SK-N-SH treated with all-trans-retinoic acid at 6 μM for 48 hours (cell line): ENCODE results near the gene CRTC3.

Experiments
- ATAC-seq: fragments of 200-7000 bp; cut with Tn5 transposase; 3 replicates; pipeline ENCODE4 v1.9.1; 2020; ENCODE audit warnings: mild to moderate bottlenecking, moderate library complexity
- ARNTL ChIP-seq: fragments of 450-650 bp; formaldehyde crosslinking; IDR thresholded peaks from 2 replicates; pipeline ENCODE4 v1.5.0; 2020; ENCODE audit warnings: low read depth, mild to moderate bottlenecking, moderate library complexity, borderline replicate concordance
- BACH2 ChIP-seq: fragments of 250-450 bp; sonication (Bioruptor Pico); IDR thresholded peaks from 2 replicates; pipeline ENCODE4 v1.9.0; 2021; ENCODE audit warnings: mild to moderate bottlenecking, borderline replicate concordance
- CREB5 ChIP-seq: fragments of 250-450 bp; sonication (Bioruptor Pico); IDR thresholded peaks from 2 replicates; pipeline ENCODE4 v1.5.1; 2020; ENCODE audit warnings: low read depth, mild to moderate bottlenecking, moderate library complexity
- CSDC2 ChIP-seq: fragments of 250-450 bp; sonication (Bioruptor Pico); IDR thresholded peaks from 2 replicates; pipeline ENCODE4 v1.5.0; 2020; ENCODE audit warnings: mild to moderate bottlenecking, moderate library complexity
- ESRRG ChIP-seq: fragments of 250-450 bp; sonication (Bioruptor Pico); IDR thresholded peaks from 2 replicates; pipeline ENCODE4 v1.6.1; 2021; ENCODE audit warnings: mild to moderate bottlenecking
- GLIS3 ChIP-seq: fragments of 250-450 bp; sonication (Bioruptor Pico); IDR thresholded peaks from 2 replicates; pipeline ENCODE4 v1.5.0; 2020; ENCODE audit warnings: mild to moderate bottlenecking, moderate library complexity
- ISL1 ChIP-seq: fragments of 250-450 bp; sonication (Bioruptor Pico); IDR thresholded peaks from 2 replicates; pipeline ENCODE4 v2.1.2; 2022; ENCODE audit warnings: mild to moderate bottlenecking, moderate library complexity
- OSR1 ChIP-seq: fragments of 250-450 bp; sonication (Bioruptor Pico); IDR thresholded peaks from 2 replicates; pipeline ENCODE4 v1.8.0; 2022; ENCODE audit warnings: moderate library complexity, mild to moderate bottlenecking, inconsistent platforms
- PATZ1 ChIP-seq: fragments of 250-450 bp; sonication (Bioruptor Pico); IDR thresholded peaks from 2 replicates; pipeline ENCODE4 v1.8.0; 2020; ENCODE audit warnings: mild to moderate bottlenecking, moderate library complexity, borderline replicate concordance
- POU6F1 ChIP-seq: fragments of 250-450 bp; sonication (Bioruptor Pico); IDR thresholded peaks from 2 replicates; pipeline ENCODE4 v1.8.0; 2021; ENCODE audit warnings: low read depth, mild to moderate bottlenecking, moderate library complexity, borderline replicate concordance
- PPARA ChIP-seq: fragments of 250-450 bp; sonication (Bioruptor Pico); IDR thresholded peaks from 2 replicates; pipeline ENCODE4 v1.5.0; 2020; ENCODE audit warnings: mild to moderate bottlenecking, borderline replicate concordance
- SNAI2 ChIP-seq: fragments of 250-450 bp; sonication (Bioruptor Pico); IDR thresholded peaks from 2 replicates; pipeline ENCODE4 v1.5.0; 2020; ENCODE audit warnings: mild to moderate bottlenecking, moderate library complexity
- TCF4 ChIP-seq: fragments of 250-450 bp; sonication (Bioruptor Pico); IDR thresholded peaks from 2 replicates; pipeline ENCODE4 v1.8.0; 2021; ENCODE audit warnings: mild to moderate bottlenecking, moderate library complexity, borderline replicate concordance
- TOX ChIP-seq: fragments of 250-450 bp; sonication (Bioruptor Pico); IDR thresholded peaks from 2 replicates; pipeline ENCODE4 v1.8.0; 2021; ENCODE audit warnings: mild to moderate bottlenecking, moderate library complexity, borderline replicate concordance
- ZC3H10 ChIP-seq: fragments of 250-450 bp; sonication (Bioruptor Pico); IDR thresholded peaks from 2 replicates; pipeline ENCODE4 v1.5.1; 2021; ENCODE audit warnings: mild to moderate bottlenecking, moderate library complexity
- ZFP3 ChIP-seq: fragments of 250-450 bp; sonication (Bioruptor Pico); IDR thresholded peaks from 2 replicates; pipeline ENCODE4 v1.5.0; 2020; ENCODE audit warnings: mild to moderate bottlenecking, moderate library complexity
- ZFP30 ChIP-seq: fragments of 450-650 bp; formaldehyde crosslinking; IDR thresholded peaks from 2 replicates; pipeline ENCODE4 v1.5.0; 2022; ENCODE audit warnings: mild to moderate bottlenecking, moderate library complexity
- ZNF565 ChIP-seq: fragments of 450-650 bp; formaldehyde crosslinking; conservative IDR thresholded peaks from 2 replicates; pipeline ENCODE4 v1.5.0; 2020; ENCODE audit warnings: low read depth, mild to moderate bottlenecking, moderate library complexity
- ZNF70 ChIP-seq: fragments of 450-650 bp; formaldehyde crosslinking; IDR thresholded peaks from 2 replicates; pipeline ENCODE4 v1.5.0; 2020; ENCODE audit warnings: mild to moderate bottlenecking, moderate library complexity
- ZNF8 ChIP-seq: fragments of 450-650 bp; formaldehyde crosslinking; IDR thresholded peaks from 2 replicates; pipeline ENCODE4 v1.5.0; 2020; ENCODE audit warnings: mild to moderate bottlenecking, moderate library complexity
- TF ChIP-seq, protein P1 (sequence below): fragments of 250-450 bp; sonication (Bioruptor Pico); IDR thresholded peaks from 2 replicates; pipeline ENCODE4 v1.5.1; 2021; ENCODE audit warnings: mild to moderate bottlenecking, moderate library complexity
- TF ChIP-seq, protein P2 (sequence below): fragments of 250-450 bp; sonication (Bioruptor Pico); IDR thresholded peaks from 2 replicates; pipeline ENCODE4 v1.5.0; 2020; ENCODE audit warnings: mild to moderate bottlenecking, moderate library complexity

The CRTC3 gene

DNA sequence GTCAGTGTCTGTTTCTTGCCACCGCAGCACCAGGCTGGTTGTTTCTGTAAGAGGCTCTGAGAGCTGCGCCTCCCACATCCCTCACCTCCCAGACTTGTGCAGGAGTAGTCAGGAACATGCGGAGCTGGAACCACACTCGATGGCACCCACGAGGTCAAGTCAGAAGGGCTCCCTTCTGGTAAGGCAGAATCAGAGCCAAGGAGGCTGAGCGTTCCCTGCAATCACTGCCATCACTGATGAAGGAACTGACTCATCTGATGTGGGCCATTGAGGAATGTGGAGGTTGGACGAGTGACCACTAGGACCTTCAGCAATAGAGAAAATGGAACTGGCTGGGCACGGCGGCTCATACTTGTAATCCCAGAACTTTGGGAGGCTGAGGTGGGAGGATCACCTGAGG is 151.8 kb downstream of the CRTC3 start:
- ATAC-seq = peak; percentile 15

DNA sequence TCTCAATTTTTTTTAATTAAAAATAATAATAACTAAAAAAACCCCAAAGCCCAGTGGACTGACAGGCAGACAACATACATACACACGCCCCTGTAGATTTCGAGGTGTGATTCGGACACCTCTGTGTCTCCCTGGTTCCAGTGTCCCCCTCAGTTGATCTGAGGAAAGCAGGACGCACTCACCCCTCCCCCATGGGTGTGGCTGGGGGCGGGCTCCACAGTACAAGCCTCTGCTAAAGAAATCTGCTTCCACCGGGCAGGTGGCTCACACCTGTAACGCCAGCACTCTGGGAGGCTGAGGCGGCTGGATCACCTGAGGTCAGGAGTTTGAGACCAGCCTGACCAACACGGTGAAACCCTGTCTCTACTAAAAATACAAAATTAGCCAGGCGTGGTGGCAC is 153.6 kb downstream of the CRTC3 start:
- ATAC-seq = no peak
- TF ChIP-seq ESRRG (CRISPR knock-in tag) = no peak
- no peak for TF ChIP-seq GLIS3 (CRISPR knock-in tag)

More for the DNA sequence above, 151.8 kb downstream of the CRTC3 start:
- no peak for TF ChIP-seq OSR1 (CRISPR knock-in tag)
- TF ChIP-seq GLIS3 (CRISPR knock-in tag) = no peak
- no peak for TF ChIP-seq ZNF70 (CRISPR knock-in tag)
- TF ChIP-seq ZFP3 (CRISPR knock-in tag) = no peak
- TF ChIP-seq CSDC2 (CRISPR knock-in tag) = no peak
- TF ChIP-seq PPARA (CRISPR knock-in tag) = no peak
- no peak for TF ChIP-seq TOX (CRISPR knock-in tag)
- no peak for TF ChIP-seq ARNTL
- no peak for TF ChIP-seq ESRRG (CRISPR knock-in tag)
- no peak for TF ChIP-seq CREB5
- TF ChIP-seq PATZ1 (CRISPR knock-in tag) = no peak
- TF ChIP-seq BACH2 (CRISPR knock-in tag) = no peak
- no peak for TF ChIP-seq ZNF565 (CRISPR knock-in tag)
- no peak for TF ChIP-seq POU6F1 (CRISPR knock-in tag)
- TF ChIP-seq, protein P1, sequence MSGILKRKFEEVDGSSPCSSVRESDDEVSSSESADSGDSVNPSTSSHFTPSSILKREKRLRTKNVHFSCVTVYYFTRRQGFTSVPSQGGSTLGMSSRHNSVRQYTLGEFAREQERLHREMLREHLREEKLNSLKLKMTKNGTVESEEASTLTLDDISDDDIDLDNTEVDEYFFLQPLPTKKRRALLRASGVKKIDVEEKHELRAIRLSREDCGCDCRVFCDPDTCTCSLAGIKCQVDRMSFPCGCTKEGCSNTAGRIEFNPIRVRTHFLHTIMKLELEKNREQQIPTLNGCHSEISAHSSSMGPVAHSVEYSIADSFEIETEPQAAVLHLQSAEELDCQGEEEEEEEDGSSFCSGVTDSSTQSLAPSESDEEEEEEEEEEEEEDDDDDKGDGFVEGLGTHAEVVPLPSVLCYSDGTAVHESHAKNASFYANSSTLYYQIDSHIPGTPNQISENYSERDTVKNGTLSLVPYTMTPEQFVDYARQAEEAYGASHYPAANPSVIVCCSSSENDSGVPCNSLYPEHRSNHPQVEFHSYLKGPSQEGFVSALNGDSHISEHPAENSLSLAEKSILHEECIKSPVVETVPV (CRISPR knock-in tag) = no peak
- TF ChIP-seq SNAI2 (CRISPR knock-in tag) = no peak
- no peak for TF ChIP-seq ZFP30 (CRISPR knock-in tag)
- no peak for TF ChIP-seq ZC3H10 (CRISPR knock-in tag)
- TF ChIP-seq, protein P2, sequence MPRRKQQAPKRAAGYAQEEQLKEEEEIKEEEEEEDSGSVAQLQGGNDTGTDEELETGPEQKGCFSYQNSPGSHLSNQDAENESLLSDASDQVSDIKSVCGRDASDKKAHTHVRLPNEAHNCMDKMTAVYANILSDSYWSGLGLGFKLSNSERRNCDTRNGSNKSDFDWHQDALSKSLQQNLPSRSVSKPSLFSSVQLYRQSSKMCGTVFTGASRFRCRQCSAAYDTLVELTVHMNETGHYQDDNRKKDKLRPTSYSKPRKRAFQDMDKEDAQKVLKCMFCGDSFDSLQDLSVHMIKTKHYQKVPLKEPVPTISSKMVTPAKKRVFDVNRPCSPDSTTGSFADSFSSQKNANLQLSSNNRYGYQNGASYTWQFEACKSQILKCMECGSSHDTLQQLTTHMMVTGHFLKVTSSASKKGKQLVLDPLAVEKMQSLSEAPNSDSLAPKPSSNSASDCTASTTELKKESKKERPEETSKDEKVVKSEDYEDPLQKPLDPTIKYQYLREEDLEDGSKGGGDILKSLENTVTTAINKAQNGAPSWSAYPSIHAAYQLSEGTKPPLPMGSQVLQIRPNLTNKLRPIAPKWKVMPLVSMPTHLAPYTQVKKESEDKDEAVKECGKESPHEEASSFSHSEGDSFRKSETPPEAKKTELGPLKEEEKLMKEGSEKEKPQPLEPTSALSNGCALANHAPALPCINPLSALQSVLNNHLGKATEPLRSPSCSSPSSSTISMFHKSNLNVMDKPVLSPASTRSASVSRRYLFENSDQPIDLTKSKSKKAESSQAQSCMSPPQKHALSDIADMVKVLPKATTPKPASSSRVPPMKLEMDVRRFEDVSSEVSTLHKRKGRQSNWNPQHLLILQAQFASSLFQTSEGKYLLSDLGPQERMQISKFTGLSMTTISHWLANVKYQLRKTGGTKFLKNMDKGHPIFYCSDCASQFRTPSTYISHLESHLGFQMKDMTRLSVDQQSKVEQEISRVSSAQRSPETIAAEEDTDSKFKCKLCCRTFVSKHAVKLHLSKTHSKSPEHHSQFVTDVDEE = no peak
- no peak for TF ChIP-seq TCF4 (CRISPR knock-in tag)
- TF ChIP-seq, all 23 proteins: peak for 0

DNA sequence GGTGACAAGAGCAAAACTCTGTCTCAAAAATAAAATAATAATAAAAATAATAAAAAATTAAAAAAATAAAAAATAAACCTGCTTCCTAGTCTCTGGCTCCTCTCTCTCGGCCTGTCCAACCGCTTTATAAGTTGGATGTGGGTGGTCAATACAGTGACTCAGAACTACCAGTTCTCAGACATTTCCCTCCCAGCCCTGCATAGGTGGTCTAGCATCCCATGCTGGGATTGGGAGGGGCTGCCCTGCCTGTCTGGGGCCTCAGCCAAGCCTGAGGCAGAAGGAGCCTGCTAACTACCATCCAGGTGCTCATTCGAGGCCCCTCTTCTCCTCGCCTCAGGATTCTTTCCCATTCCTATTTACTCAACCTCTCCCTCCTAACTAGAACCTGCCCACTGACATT is 154.2 kb downstream of the CRTC3 start:
- no peak for TF ChIP-seq ZFP30 (CRISPR knock-in tag)
- no peak for TF ChIP-seq ISL1 (CRISPR knock-in tag)
- no peak for TF ChIP-seq CREB5
- TF ChIP-seq GLIS3 (CRISPR knock-in tag) = no peak
- TF ChIP-seq SNAI2 (CRISPR knock-in tag) = no peak
- TF ChIP-seq CSDC2 (CRISPR knock-in tag) = no peak
- no peak for TF ChIP-seq ARNTL
- no peak for TF ChIP-seq OSR1 (CRISPR knock-in tag)
- TF ChIP-seq PPARA (CRISPR knock-in tag) = no peak
- no peak for TF ChIP-seq ZFP3 (CRISPR knock-in tag)
- TF ChIP-seq PATZ1 (CRISPR knock-in tag) = no peak
- TF ChIP-seq TCF4 (CRISPR knock-in tag) = no peak
- TF ChIP-seq ZNF8 (CRISPR knock-in tag) = no peak
- ATAC-seq = no peak
